HL-60/S4 (cell line): ENCODE data around the gene MT4.

Experiments
- in situ Hi-C: fragments of 300-500 bp; cut with MboI; formaldehyde crosslinking; loops from 2 replicates; pipeline ENCODE4 v1.14.3; 2022; ENCODE audit warnings: low sequenced_read_pairs

The MT4 gene

GRCh38 chr16:56564793-56565477 lies at the start of gene MT4:
Gene MT4 (plus strand): TSS chr16:56565073. CDS start chr16:56565129, 56 bp downstream.
- in situ Hi-C loops = no loop called here

- in situ Hi-C loops = loop anchor here (25.0 kb wide), 1 partner anchor 97 kb away; the partner anchor contains the start of gene MT2A
These were observed 49.2 kb upstream of the MT4 start for GRCh38 chr16:56515665-56516064.

- in situ Hi-C loops = loop anchor here (25.0 kb wide), 1 partner anchor 95 kb away; the partner anchor contains the start of gene MT2A
These were observed 47.7 kb upstream of the MT4 start for GRCh38 chr16:56517206-56517605.

GRCh38 chr16:56518425-56518824 lies 46.4 kb upstream of the MT4 start:
- in situ Hi-C loops = loop anchor here (25.0 kb wide), 1 partner anchor 94 kb away; the partner anchor contains the start of gene MT2A

GRCh38 chr16:56519459-56520250 lies 45.2 kb upstream of the MT4 start, which contains the start of gene BBS2:
Gene BBS2 (minus strand): TSS chr16:56520024. CDS start chr16:56519862, 162 bp downstream.
- in situ Hi-C loops = loop anchor here (25.0 kb wide), 1 partner anchor 93 kb away; the partner anchor contains the start of gene MT2A

- in situ Hi-C loops = loop anchor here (25.0 kb wide), 1 partner anchor 92 kb away; the partner anchor contains the start of gene MT2A
These were observed 44.7 kb upstream of the MT4 start for GRCh38 chr16:56520251-56520577.

- in situ Hi-C loops = no loop called here
These were observed 39.6 kb upstream of the MT4 start for GRCh38 chr16:56525236-56525635.

GRCh38 chr16:56530872-56531271 lies 34.0 kb upstream of the MT4 start:
- in situ Hi-C loops = no loop called here

- in situ Hi-C loops = no loop called here
These were observed 32.2 kb upstream of the MT4 start for GRCh38 chr16:56532714-56533113.

GRCh38 chr16:56534847-56535383 lies 30.0 kb upstream of the MT4 start:
- in situ Hi-C loops = no loop called here

- in situ Hi-C loops = no loop called here
These were observed 26.5 kb upstream of the MT4 start for GRCh38 chr16:56538331-56538730.

- in situ Hi-C loops = no loop called here
These were observed 25.2 kb upstream of the MT4 start for GRCh38 chr16:56539656-56540055.

GRCh38 chr16:56542039-56542438 lies 22.8 kb upstream of the MT4 start:
- in situ Hi-C loops = no loop called here

GRCh38 chr16:56547120-56547948 lies 17.5 kb upstream of the MT4 start:
- in situ Hi-C loops = no loop called here

GRCh38 chr16:56547949-56548567 lies 16.8 kb upstream of the MT4 start:
- in situ Hi-C loops = no loop called here

GRCh38 chr16:56549161-56549560 lies 15.7 kb upstream of the MT4 start:
- in situ Hi-C loops = no loop called here

GRCh38 chr16:56549744-56550385 lies 15.0 kb upstream of the MT4 start:
- in situ Hi-C loops = no loop called here

GRCh38 chr16:56551796-56552738 lies 12.8 kb upstream of the MT4 start:
- in situ Hi-C loops = no loop called here

- in situ Hi-C loops = no loop called here
These were observed 10.4 kb upstream of the MT4 start for GRCh38 chr16:56554441-56554840.
